Neural progenitor cell (in vitro differentiated cells): ENCODE measurements around the gene BIRC3. TPM values are rescaled to one million over a fixed set of nuclear protein-coding genes. Genes with fewer than 3 reads are reported as not detected.

Experiments
- DNase-seq: peaks from one replicate; pipeline ENCODE4 v3.0.0-alpha.2; 2016; ENCODE audit warnings: low spot score
- H2AFZ ChIP-seq: fragments of 200-600 bp; sonication (generic); replicated peaks from 2 replicates; pipeline ENCODE4 v1.6.1; 2016; ENCODE audit warnings: antibody characterized with exemption
- H3F3A ChIP-seq: fragments of 200-600 bp; sonication (generic); 2 replicates; pipeline ENCODE4 v1.6.1; 2016; ENCODE audit warnings: antibody characterized with exemption, low read depth
- H3K27ac ChIP-seq: fragments of 200-600 bp; sonication (generic); 2 replicates; pipeline ENCODE4 v1.5.1; 2016; ENCODE audit warnings: mild to moderate bottlenecking
- H3K27me3 ChIP-seq: fragments of 200-600 bp; sonication (generic); 2 replicates; pipeline ENCODE4 v1.6.1; 2016; ENCODE audit warnings: mild to moderate bottlenecking, moderate library complexity
- H3K36me3 ChIP-seq: fragments of 200-600 bp; sonication (generic); 2 replicates; pipeline ENCODE4 v1.5.1; 2016
- H3K4me1 ChIP-seq: fragments of 200-600 bp; sonication (generic); 2 replicates; pipeline ENCODE4 v1.6.1; 2016; ENCODE audit warnings: mixed run types
- H3K4me2 ChIP-seq: fragments of 200-600 bp; sonication (generic); 2 replicates; pipeline ENCODE4 v1.6.1; 2016
- H3K4me3 ChIP-seq: fragments of 200-600 bp; sonication (generic); 2 replicates; pipeline ENCODE4 v1.5.1; 2016
- H3K79me2 ChIP-seq: fragments of 200-600 bp; sonication (generic); 2 replicates; pipeline ENCODE4 v1.6.1; 2016; ENCODE audit warnings: low read depth
- H3K9ac ChIP-seq: fragments of 200-600 bp; sonication (generic); 2 replicates; pipeline ENCODE4 v1.6.1; 2016
- H3K9me3 ChIP-seq: fragments of 200-600 bp; sonication (generic); 2 replicates; pipeline ENCODE4 v1.5.1; 2016; ENCODE audit warnings: low read depth
- H4K20me1 ChIP-seq: fragments of 200-600 bp; sonication (generic); 2 replicates; pipeline ENCODE4 v1.6.1; 2016; ENCODE audit warnings: low read depth
- H3K27ac Mint-ChIP-seq: 3 replicates; pipeline ENCODE4 v1.8.0; 2021; ENCODE audit warnings: mixed read lengths
- H3K27me3 Mint-ChIP-seq: 2 replicates; pipeline ENCODE4 v1.8.0; 2022; ENCODE audit warnings: low read depth, mild to moderate bottlenecking, inconsistent platforms, moderate library complexity, mixed read lengths; ENCODE audit not compliant: insufficient read depth
- H3K36me3 Mint-ChIP-seq: 3 replicates; pipeline ENCODE4 v1.8.0; 2021; ENCODE audit warnings: mixed read lengths
- H3K4me1 Mint-ChIP-seq: 3 replicates; pipeline ENCODE4 v1.8.0; 2021; ENCODE audit warnings: mixed read lengths
- H3K4me3 Mint-ChIP-seq: 3 replicates; pipeline ENCODE4 v1.8.0; 2021; ENCODE audit warnings: mild to moderate bottlenecking, moderate library complexity, mixed read lengths
- H3K9me3 Mint-ChIP-seq: 3 replicates; pipeline ENCODE4 v1.8.0; 2020; ENCODE audit warnings: mixed read lengths
- EZH2 ChIP-seq: fragments of 200-600 bp; sonication (generic); IDR thresholded peaks from 2 replicates; pipeline ENCODE4 v1.6.1; 2017; ENCODE audit warnings: antibody characterized with exemption, mild to moderate bottlenecking, moderate library complexity
- EZH2phosphoT487 ChIP-seq: fragments of 200-600 bp; sonication (generic); IDR thresholded peaks from 2 replicates; pipeline ENCODE4 v1.6.1; 2017; ENCODE audit warnings: antibody characterized with exemption
- total RNA-seq: library from RNA; depleted of rRNA; stranded (reverse); fragments of >200 nt; gene quantifications from 2 replicates; pipeline ENCODE4 v1.2.3, GENCODE V29; 2015; ENCODE audit warnings: low replicate concordance
- TF ChIP-seq, protein P1 (sequence below): fragments of 200-600 bp; sonication (generic); IDR thresholded peaks from 2 replicates; pipeline ENCODE4 v1.5.1; 2017; ENCODE audit warnings: antibody characterized with exemption, mild to moderate bottlenecking

BIRC3 gene
- total RNA-seq: 0.09 TPM in 1 of 2 replicates, not detected in the other

DNA sequence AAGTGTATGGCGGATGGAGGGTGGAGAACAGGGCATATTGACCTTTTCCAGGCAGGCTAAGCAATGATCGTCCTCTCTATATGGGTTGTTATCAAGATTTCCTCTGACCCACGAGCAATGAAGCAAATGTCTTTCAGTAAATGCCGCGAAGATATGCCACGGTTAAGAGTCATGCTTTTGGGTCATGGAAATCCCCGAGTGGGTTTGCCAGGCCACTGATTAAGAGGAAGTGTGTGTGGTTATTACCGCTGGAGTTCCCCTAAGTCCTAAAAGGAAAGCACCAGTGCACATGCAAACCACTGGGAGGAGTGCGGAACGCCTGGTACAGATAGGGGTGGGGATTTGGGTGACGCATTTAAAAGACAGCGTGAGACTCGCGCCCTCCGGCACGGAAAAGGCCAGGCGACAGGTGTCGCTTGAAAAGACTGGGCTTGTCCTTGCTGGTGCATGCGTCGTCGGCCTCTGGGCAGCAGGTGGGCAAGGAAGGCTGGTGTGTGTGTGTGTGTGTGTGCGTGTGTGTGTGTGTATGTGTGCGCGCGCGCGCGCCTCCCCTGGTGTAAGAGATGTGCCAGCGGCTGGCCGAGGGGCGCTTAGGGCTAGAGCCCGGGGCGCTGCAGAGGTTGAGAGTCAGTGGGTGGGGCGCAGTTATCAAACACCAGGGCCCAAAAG is at the start of gene BIRC3:
BIRC3 (plus strand) TSS at position 386 of the 669 bp plus-strand sequence. CDS start 7,026 bp downstream, outside the sequence.
- no peaks in the 10 kb centered on the region for H4K20me1 ChIP-seq
- H3K9me3 ChIP-seq: no peaks in the 10 kb centered on the region
- no peaks in the 10 kb centered on the region for H3K36me3 ChIP-seq
- H3F3A ChIP-seq: no peaks in the 10 kb centered on the region
- Mint-ChIP-seq H3K27me3 (peaks cover 14% of the 10 kb centered on the region), H3K4me1 (peaks cover 7% of the 10 kb centered on the region), H3K27ac (no peak within 1 kb of the TSS), H3K9me3 (no peaks in the 10 kb centered on the region), H3K4me3 (peak within 1 kb of the TSS; percentile 78), H3K36me3 (no peaks in the 10 kb centered on the region)
- no peaks in the 10 kb centered on the region for H3K79me2 ChIP-seq
- H3K4me3 ChIP-seq: peak within 1 kb of the TSS; percentile 42
- H3K27me3 ChIP-seq: peaks cover 12% of the 10 kb centered on the region
- peak; percentile 75 for DNase-seq
- no peak within 1 kb of the TSS for H3K9ac ChIP-seq
- H3K4me1 ChIP-seq: no peaks in the 10 kb centered on the region
- H3K27ac ChIP-seq: no peak within 1 kb of the TSS
- peak within 1 kb of the TSS; percentile 75 for H3K4me2 ChIP-seq
- peak within 1 kb of the TSS; percentile 68 for H2AFZ ChIP-seq
- TF ChIP-seq, protein P1, sequence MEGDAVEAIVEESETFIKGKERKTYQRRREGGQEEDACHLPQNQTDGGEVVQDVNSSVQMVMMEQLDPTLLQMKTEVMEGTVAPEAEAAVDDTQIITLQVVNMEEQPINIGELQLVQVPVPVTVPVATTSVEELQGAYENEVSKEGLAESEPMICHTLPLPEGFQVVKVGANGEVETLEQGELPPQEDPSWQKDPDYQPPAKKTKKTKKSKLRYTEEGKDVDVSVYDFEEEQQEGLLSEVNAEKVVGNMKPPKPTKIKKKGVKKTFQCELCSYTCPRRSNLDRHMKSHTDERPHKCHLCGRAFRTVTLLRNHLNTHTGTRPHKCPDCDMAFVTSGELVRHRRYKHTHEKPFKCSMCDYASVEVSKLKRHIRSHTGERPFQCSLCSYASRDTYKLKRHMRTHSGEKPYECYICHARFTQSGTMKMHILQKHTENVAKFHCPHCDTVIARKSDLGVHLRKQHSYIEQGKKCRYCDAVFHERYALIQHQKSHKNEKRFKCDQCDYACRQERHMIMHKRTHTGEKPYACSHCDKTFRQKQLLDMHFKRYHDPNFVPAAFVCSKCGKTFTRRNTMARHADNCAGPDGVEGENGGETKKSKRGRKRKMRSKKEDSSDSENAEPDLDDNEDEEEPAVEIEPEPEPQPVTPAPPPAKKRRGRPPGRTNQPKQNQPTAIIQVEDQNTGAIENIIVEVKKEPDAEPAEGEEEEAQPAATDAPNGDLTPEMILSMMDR: peak; percentile 34
- TF ChIP-seq EZH2 (no peak), EZH2phosphoT487 (no peak)

DNA sequence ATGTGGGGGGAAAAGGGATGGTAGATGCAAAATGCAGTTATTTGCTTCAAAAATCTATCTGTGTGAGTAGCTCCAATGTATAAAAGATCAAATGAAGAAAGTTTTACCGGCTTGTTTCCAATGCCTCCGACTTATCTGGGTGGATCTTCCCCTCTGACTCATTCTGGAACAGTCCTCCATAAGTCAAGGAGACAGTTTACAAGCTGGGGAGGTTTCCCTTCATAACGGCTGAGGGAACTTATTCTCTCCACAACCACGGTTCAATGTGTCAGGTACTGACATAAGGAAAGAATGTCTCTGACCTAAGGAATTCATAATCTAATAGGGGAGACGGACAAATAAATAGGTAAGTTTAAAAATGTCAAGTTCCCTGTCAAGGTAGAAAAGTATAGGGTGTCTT is 49.7 kb upstream of the BIRC3 start:
- Histone ChIP-seq H3K9ac (no peak overlapping the region), H2AFZ (no peak overlapping the region), H3K4me1 (peaks cover 9% of the 10 kb centered on the region), H3K27me3 (peaks cover 39% of the 10 kb centered on the region), H3F3A (peaks cover 10% of the 10 kb centered on the region), H3K79me2 (no peaks in the 10 kb centered on the region), H3K4me2 (no peak overlapping the region), H3K4me3 (no peak overlapping the region), H4K20me1 (no peaks in the 10 kb centered on the region), H3K27ac (no peak overlapping the region), H3K9me3 (no peaks in the 10 kb centered on the region), H3K36me3 (no peaks in the 10 kb centered on the region)
- no peak for DNase-seq
- H3K4me1 Mint-ChIP-seq: peaks cover 11% of the 10 kb centered on the region
- no peaks in the 10 kb centered on the region for H3K36me3 Mint-ChIP-seq
- H3K27me3 Mint-ChIP-seq: peaks cover 5% of the 10 kb centered on the region
- peaks cover 4% of the 10 kb centered on the region for H3K9me3 Mint-ChIP-seq
- H3K4me3 Mint-ChIP-seq: no peak overlapping the region
- TF ChIP-seq EZH2phosphoT487: no peak
- TF ChIP-seq, protein P1: no peak
- no peak for TF ChIP-seq EZH2
- no peak overlapping the region for H3K27ac Mint-ChIP-seq

DNA sequence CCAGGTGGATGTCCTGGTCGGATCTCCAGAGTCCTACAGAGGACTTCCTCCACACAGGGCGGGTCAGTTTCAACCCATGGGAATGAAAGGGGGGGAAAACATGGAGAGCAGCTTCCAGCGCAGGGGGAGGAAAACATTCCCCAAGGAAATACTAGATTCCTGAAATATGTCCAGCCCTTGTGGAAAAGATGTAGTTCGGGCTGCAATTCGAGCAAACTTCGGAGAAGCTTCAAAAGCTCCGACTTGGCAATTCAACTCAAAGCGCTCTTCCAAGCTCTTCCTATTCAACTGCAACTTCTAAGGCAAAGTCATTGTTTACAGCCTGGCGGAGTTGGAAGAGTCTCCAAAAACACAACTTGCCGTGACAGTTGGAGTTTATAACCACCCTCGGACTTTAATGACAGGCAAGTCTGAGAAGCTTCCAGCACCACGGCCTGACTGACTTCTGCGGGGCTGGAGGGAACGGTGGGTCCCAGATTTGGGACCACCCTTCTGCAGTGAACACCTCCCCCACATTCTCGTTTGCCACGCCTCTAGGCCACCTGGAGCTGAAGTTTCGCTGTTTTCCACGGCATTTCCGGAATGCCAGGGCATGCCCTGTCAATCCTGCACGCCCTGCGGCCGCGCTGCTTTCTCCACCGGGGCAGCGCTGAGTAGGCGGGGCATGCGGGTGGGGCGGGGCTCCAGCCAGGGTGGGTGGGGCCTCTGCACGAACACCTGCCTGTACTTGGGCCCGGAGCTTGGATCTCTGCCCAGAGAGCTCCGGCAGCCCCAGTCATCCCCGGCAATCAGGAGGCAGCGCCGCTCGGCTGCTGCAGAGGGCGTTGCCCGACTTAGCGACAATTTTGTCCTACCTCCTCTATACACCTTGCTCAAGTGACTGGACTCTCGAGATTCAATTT is 49.0 kb upstream of the BIRC3 start:
- peak overlapping the region; percentile 45 for H3K4me3 ChIP-seq

More for the DNA sequence above, 49.0 kb upstream of the BIRC3 start:
- Mint-ChIP-seq H3K27ac (no peak overlapping the region), H3K27me3 (peaks cover 2% of the 10 kb centered on the region), H3K36me3 (no peaks in the 10 kb centered on the region), H3K4me3 (peak overlapping the region; percentile 71), H3K9me3 (peaks cover 6% of the 10 kb centered on the region), H3K4me1 (peaks cover 11% of the 10 kb centered on the region)
- Histone ChIP-seq H2AFZ (peak overlapping the region; percentile 28), H3K27ac (no peak overlapping the region), H3K9ac (no peak overlapping the region), H3F3A (peaks cover 10% of the 10 kb centered on the region), H3K79me2 (no peaks in the 10 kb centered on the region), H3K9me3 (no peaks in the 10 kb centered on the region), H4K20me1 (no peaks in the 10 kb centered on the region), H3K27me3 (peaks cover 39% of the 10 kb centered on the region), H3K4me1 (peaks cover 9% of the 10 kb centered on the region), H3K4me2 (peak overlapping the region; percentile 74), H3K36me3 (no peaks in the 10 kb centered on the region)
- TF ChIP-seq EZH2 (no peak), EZH2phosphoT487 (peak; percentile 20)
- TF ChIP-seq, protein P1: peak; percentile 59
- DNase-seq: peak; percentile 92
